Stimulated activated CD8-positive, alpha-beta memory T cell treated with anti-CD3 and anti-CD28 coated beads, Interleukin-7, amount 100 ng/mL, for 24 hours (primary cell): ENCODE measurements around the gene MBD3L2B.
A peak's percentile ranks its signal among the peaks of the same experiment; 100 is the strongest.
"Not testable (repeated sequence)": the region's sequence is repeated elsewhere in the genome, so short reads cannot be mapped to it uniquely, and the experiment has no call there.

ENCODE experiments used
- DNase-seq: peaks from one replicate; pipeline ENCODE4 v3.0.0-alpha.2; 2020; ENCODE audit warnings: low read depth

The MBD3L2B gene

GRCh38 chr19:7021331-7021730 is at the start of gene MBD3L2B:
Gene MBD3L2B (minus strand): TSS chr19:7021431. CDS start chr19:7021397, 34 bp downstream.
- not testable (repeated sequence) for DNase-seq

GRCh38 chr19:7069904-7070226 is 48.6 kb upstream of the MBD3L2B start:
- no peak for DNase-seq

GRCh38 chr19:7069042-7069903 is 48.0 kb upstream of the MBD3L2B start, which contains the start of gene ZNF557:
Gene ZNF557 (plus strand): TSS chr19:7069703. CDS start chr19:7075075, 5,372 bp downstream.
- peak; percentile 98 for DNase-seq

- no peak for DNase-seq
These were observed 47.4 kb upstream of the MBD3L2B start for GRCh38 chr19:7068599-7068998.

GRCh38 chr19:7067716-7068115 is 46.5 kb upstream of the MBD3L2B start:
- no peak for DNase-seq

- DNase-seq = not testable (repeated sequence)
These were observed 45.9 kb upstream of the MBD3L2B start for GRCh38 chr19:7067122-7067521.

GRCh38 chr19:7063764-7064418 is 42.7 kb upstream of the MBD3L2B start:
- no peak for DNase-seq

- no peak for DNase-seq
These were observed 42.1 kb upstream of the MBD3L2B start for GRCh38 chr19:7063339-7063738.

GRCh38 chr19:7059977-7060376 is 38.7 kb upstream of the MBD3L2B start:
- DNase-seq = not testable (repeated sequence)

GRCh38 chr19:7058576-7058975 is 37.3 kb upstream of the MBD3L2B start, which contains the start of gene MBD3L3:
Gene MBD3L3 (minus strand): TSS chr19:7058676. CDS start chr19:7058605, 71 bp downstream.
- DNase-seq = not testable (repeated sequence)

GRCh38 chr19:7056371-7056770 is 35.1 kb upstream of the MBD3L2B start:
- DNase-seq = not testable (repeated sequence)

- DNase-seq = not testable (repeated sequence)
These were observed 34.4 kb upstream of the MBD3L2B start for GRCh38 chr19:7055679-7056078.

GRCh38 chr19:7054635-7055368 is 33.6 kb upstream of the MBD3L2B start:
- not testable (repeated sequence) for DNase-seq

- not testable (repeated sequence) for DNase-seq
These were observed 31.7 kb upstream of the MBD3L2B start for GRCh38 chr19:7052896-7053295.

- DNase-seq = not testable (repeated sequence)
These were observed 30.2 kb upstream of the MBD3L2B start for GRCh38 chr19:7051421-7051820.

- not testable (repeated sequence) for DNase-seq
These were observed 27.8 kb upstream of the MBD3L2B start, which contains the start of gene MBD3L2 for GRCh38 chr19:7049021-7049420. Gene MBD3L2 (plus strand): TSS chr19:7049321. CDS start chr19:7049374, 53 bp downstream.

- DNase-seq = not testable (repeated sequence)
These were observed 20.3 kb upstream of the MBD3L2B start for GRCh38 chr19:7041563-7041962.

- DNase-seq = not testable (repeated sequence)
These were observed 18.8 kb upstream of the MBD3L2B start, which contains the start of gene MBD3L4 for GRCh38 chr19:7040079-7040478. Gene MBD3L4 (minus strand): TSS chr19:7040179. CDS start chr19:7040144, 35 bp downstream.

- DNase-seq = not testable (repeated sequence)
These were observed 9.0 kb upstream of the MBD3L2B start, which contains the start of gene MBD3L5 for GRCh38 chr19:7030278-7030677. Gene MBD3L5 (plus strand): TSS chr19:7030578. CDS start chr19:7030612, 34 bp downstream.

GRCh38 chr19:7028790-7029189 is 7.6 kb upstream of the MBD3L2B start:
- not testable (repeated sequence) for DNase-seq

GRCh38 chr19:7018828-7019227 is 2.4 kb downstream of the MBD3L2B start:
- DNase-seq = no peak

- DNase-seq = no peak
These were observed 7.6 kb downstream of the MBD3L2B start for GRCh38 chr19:7013678-7014077.
